ENCODE measurements around the gene KBTBD4.
"Not testable (repeated sequence)": the region's sequence is repeated elsewhere in the genome, so short reads cannot be mapped to it uniquely, and the experiment has no call there.

KBTBD4 gene

DNA sequence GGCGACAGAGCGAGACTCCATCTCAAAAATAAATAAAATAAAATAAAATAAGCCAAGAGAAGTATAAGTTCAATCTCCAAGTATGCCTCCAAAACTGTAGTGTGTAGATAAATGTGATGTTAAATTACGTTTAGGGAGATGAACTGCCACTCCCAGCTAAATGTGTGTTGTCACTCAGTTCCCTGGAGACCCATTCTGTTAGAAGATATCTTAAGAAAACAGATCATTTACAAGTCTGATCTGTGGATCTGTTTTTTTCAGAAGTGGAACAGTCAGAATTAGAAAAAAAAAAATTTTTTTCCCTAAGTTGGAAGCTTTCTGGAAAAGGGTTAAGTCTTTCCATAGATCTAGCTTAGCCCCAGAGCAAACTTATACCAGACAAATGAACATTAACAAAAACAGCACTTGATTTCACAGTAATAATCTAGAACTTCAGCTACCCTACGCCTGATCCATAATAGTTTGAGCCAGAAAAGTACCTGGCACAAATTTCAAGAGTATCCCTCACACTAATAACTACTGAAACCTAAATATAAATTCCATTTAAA is 44.0 kb downstream of the KBTBD4 start:
- no peak overlapping the region for H3K4me3 Mint-ChIP-seq
- TF ChIP-seq, protein P1, sequence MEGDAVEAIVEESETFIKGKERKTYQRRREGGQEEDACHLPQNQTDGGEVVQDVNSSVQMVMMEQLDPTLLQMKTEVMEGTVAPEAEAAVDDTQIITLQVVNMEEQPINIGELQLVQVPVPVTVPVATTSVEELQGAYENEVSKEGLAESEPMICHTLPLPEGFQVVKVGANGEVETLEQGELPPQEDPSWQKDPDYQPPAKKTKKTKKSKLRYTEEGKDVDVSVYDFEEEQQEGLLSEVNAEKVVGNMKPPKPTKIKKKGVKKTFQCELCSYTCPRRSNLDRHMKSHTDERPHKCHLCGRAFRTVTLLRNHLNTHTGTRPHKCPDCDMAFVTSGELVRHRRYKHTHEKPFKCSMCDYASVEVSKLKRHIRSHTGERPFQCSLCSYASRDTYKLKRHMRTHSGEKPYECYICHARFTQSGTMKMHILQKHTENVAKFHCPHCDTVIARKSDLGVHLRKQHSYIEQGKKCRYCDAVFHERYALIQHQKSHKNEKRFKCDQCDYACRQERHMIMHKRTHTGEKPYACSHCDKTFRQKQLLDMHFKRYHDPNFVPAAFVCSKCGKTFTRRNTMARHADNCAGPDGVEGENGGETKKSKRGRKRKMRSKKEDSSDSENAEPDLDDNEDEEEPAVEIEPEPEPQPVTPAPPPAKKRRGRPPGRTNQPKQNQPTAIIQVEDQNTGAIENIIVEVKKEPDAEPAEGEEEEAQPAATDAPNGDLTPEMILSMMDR (IDR thresholded peaks at IDR 0.05; ENCODE audit: unreplicated experiment in 3 of 3) = no peak
- H3K27ac Mint-ChIP-seq = peak overlapping the region in 1 of 3 experiments; percentile 29
- no peaks in the 10 kb centered on the region for H3K9me3 Mint-ChIP-seq
- H3K27me3 Mint-ChIP-seq (ENCODE audit: low read depth) = no peaks in the 10 kb centered on the region
- peaks cover 43% of the 10 kb centered on the region for H3K4me1 Mint-ChIP-seq
- H3K36me3 Mint-ChIP-seq (ENCODE audit: low read depth) = peaks cover 12% of the 10 kb centered on the region

DNA sequence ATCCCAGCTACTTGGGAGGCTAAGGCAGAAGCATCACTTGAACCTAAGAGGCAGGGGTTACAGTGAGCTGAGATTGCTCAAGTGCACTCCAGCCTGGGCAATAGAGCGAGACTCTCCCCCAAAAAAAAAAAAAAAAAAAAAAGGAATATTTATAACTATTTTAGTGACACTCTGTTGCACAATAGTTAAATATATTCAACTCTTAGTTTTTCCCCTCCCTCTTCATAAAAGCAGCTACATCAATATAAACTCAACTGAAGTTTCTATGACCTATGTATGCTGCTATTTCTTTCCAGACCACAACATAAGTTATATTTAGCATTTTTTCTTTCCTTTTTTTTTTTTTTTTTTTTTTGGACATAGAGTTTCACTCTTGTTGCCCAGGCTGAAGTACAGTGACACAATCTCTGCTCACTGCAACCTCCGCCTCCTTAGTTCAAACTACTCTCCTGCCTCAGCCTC is 45.0 kb downstream of the KBTBD4 start:
- TF ChIP-seq, protein P1 (IDR thresholded peaks at IDR 0.05; ENCODE audit: unreplicated experiment in 3 of 3) = no peak
- Mint-ChIP-seq H3K27ac (no peak overlapping the region), H3K9me3 (no peaks in the 10 kb centered on the region), H3K4me1 (peaks cover 36% of the 10 kb centered on the region), H3K4me3 (no peak overlapping the region), H3K36me3 (ENCODE audit: low read depth) (peaks cover 10% of the 10 kb centered on the region), H3K27me3 (ENCODE audit: low read depth) (no peaks in the 10 kb centered on the region)

DNA sequence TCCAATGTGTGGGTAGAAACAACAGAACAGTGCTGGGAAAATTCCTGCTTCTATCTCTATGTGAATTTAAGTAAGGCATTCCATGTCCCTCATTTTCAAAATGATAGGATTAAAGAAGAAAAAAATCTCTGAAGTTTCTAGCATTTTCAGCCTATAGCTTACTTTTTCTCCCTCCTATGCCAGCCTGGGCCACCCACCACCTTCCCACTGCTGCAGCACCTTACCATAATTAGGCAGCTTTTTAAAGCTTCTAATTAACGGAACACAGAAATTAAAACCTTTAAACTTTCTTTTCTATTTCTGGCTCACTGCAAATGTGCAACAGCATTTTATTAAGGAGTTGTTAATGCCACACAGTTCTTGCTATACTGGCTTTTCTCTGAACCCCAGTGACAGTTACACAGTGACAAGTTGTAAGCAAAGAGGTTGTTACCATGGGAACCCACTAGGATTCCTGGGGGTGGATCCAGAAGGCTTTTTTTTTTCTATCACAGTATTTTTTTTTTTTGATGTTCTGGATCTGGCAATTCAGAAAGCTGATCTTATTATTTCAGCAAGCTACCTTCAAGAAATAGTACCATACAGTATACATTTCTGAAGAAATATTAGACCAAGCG is 46.1 kb downstream of the KBTBD4 start:
- Mint-ChIP-seq H3K4me3 (no peak overlapping the region), H3K9me3 (no peaks in the 10 kb centered on the region)
- TF ChIP-seq, protein P1 (IDR thresholded peaks at IDR 0.05; ENCODE audit: unreplicated experiment in 3 of 3) = no peak

DNA sequence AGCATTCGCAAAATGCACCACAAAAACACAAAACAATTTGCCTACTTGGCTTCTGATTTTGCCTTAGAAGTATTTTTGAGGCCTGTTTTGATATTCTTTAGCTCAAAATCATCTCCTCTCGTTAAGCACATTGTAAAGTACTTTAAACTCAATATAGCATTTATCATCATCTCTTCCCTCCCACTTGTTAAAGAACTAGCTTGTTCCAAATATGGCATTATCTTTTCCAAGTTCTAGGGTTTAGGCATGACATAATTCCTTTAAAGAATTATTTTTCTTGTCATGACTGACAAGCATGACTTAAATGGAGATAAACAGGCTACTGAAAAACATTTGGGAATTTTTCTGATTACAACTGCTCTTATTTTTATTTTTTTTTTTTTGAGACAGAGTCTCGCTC is 47.1 kb downstream of the KBTBD4 start:
- peaks cover 29% of the 10 kb centered on the region for H3K4me1 Mint-ChIP-seq
- TF ChIP-seq, protein P1 (IDR thresholded peaks at IDR 0.05; ENCODE audit: unreplicated experiment in 3 of 3) = no peak
- no peak overlapping the region for H3K4me3 Mint-ChIP-seq
- no peaks in the 10 kb centered on the region for H3K27me3 Mint-ChIP-seq (ENCODE audit: low read depth)
- peaks cover 8% of the 10 kb centered on the region for H3K36me3 Mint-ChIP-seq (ENCODE audit: low read depth)
- H3K27ac Mint-ChIP-seq = peak overlapping the region in 1 of 3 experiments; percentile 17
- H3K9me3 Mint-ChIP-seq = no peaks in the 10 kb centered on the region

More for the DNA sequence above, 46.1 kb downstream of the KBTBD4 start:
- Mint-ChIP-seq H3K27me3 (ENCODE audit: low read depth) (no peaks in the 10 kb centered on the region), H3K27ac (peak overlapping the region; percentile 55 to 78 (median 60)), H3K36me3 (ENCODE audit: low read depth) (peaks cover 8% of the 10 kb centered on the region), H3K4me1 (peaks cover 33% of the 10 kb centered on the region)

DNA sequence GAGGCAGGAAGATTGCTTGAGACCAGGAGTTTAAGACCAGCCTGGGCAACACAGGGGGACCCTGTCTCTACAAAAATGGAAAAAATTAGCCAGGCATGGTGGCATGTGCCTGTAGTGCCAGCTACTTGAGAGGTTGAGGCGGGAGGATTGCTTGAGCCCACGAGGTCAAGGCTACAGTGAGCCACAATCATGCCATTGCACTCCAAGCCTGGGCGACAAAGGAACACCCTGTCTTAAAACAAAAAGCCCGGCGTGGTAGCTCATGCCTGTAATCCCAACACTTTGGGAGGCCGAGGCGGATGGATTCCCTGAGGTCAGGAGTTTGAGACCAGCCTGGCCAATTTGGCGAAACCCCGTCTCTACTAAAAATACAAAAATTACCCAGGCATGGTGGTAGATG is 48.0 kb downstream of the KBTBD4 start:
- Mint-ChIP-seq H3K4me1 (peaks cover 30% of the 10 kb centered on the region), H3K27ac (peak overlapping the region; percentile 40 to 46 (median 44))
- not testable (repeated sequence) for H3K27me3 Mint-ChIP-seq (ENCODE audit: low read depth); H3K36me3 Mint-ChIP-seq (ENCODE audit: low read depth); H3K4me3 Mint-ChIP-seq; H3K9me3 Mint-ChIP-seq

DNA sequence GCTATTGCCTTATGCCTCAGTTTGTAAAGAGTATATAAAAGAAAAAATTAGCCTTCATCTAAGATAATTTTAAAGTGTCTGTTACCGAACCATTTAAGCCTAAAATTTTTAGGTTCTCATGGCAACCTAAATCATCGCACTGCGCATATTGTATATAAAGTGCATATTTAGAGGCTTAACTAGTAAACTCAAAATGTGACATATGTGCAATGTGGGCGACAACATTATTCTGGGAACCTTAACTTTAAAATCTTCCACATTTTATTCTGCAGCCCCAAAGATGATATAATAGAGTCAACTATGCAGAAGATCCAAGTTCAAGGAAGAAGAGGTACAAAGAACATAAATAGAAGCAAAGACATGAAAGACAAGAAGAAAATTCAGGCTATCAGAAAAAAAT is 48.8 kb downstream of the KBTBD4 start:
- peaks cover 10% of the 10 kb centered on the region for H3K36me3 Mint-ChIP-seq (ENCODE audit: low read depth)
- no peaks in the 10 kb centered on the region for H3K27me3 Mint-ChIP-seq (ENCODE audit: low read depth)
- peak overlapping the region in 2 of 3 experiments; percentile 44 to 46 for H3K27ac Mint-ChIP-seq
- TF ChIP-seq, protein P1 (IDR thresholded peaks at IDR 0.05; ENCODE audit: unreplicated experiment in 3 of 3) = no peak
- H3K9me3 Mint-ChIP-seq = no peaks in the 10 kb centered on the region
- peaks cover 34% of the 10 kb centered on the region for H3K4me1 Mint-ChIP-seq
- H3K4me3 Mint-ChIP-seq = no peak overlapping the region
